Endothelial cell of hepatic sinusoid (primary cell): ENCODE data around the gene DIRAS2.

Source experiments
- in situ Hi-C: cut with HindIII; loops from 2 replicates; pipeline ENCODE4 v1.10.0; 2017; ENCODE audit warnings: low sequenced_read_pairs

DIRAS2 gene

GRCh38 chr9:90613502-90613901 lies 29.1 kb downstream of the DIRAS2 start:
- in situ Hi-C loops = no loop called here

GRCh38 chr9:90612957-90613356 lies 29.7 kb downstream of the DIRAS2 start:
- in situ Hi-C loops = no loop called here

- in situ Hi-C loops = no loop called here
These were observed 31.1 kb downstream of the DIRAS2 start for GRCh38 chr9:90611568-90611967.

GRCh38 chr9:90611121-90611520 lies 31.5 kb downstream of the DIRAS2 start:
- in situ Hi-C loops = no loop called here

- in situ Hi-C loops = no loop called here
These were observed 34.7 kb downstream of the DIRAS2 start for GRCh38 chr9:90607701-90608516.

GRCh38 chr9:90600029-90600428 lies 42.6 kb downstream of the DIRAS2 start:
- in situ Hi-C loops = no loop called here

- in situ Hi-C loops = loop anchor here (5.0 kb wide), 1 partner anchor 79 kb away; no protein-coding TSS in a partner anchor
These were observed 44.4 kb downstream of the DIRAS2 start for GRCh38 chr9:90598191-90598590.

GRCh38 chr9:90593646-90594045 lies 49.0 kb downstream of the DIRAS2 start:
- in situ Hi-C loops = no loop called here

GRCh38 chr9:90580576-90580975 lies 62.0 kb downstream of the DIRAS2 start:
- in situ Hi-C loops = no loop called here

GRCh38 chr9:90579181-90579580 lies 63.4 kb downstream of the DIRAS2 start:
- in situ Hi-C loops = no loop called here

- in situ Hi-C loops = no loop called here
These were observed 64.4 kb downstream of the DIRAS2 start for GRCh38 chr9:90578126-90578815.

- in situ Hi-C loops = no loop called here
These were observed 73.1 kb downstream of the DIRAS2 start for GRCh38 chr9:90569511-90569910.

GRCh38 chr9:90568667-90569066 lies 74.0 kb downstream of the DIRAS2 start:
- in situ Hi-C loops = no loop called here

- in situ Hi-C loops = no loop called here
These were observed 80.4 kb downstream of the DIRAS2 start for GRCh38 chr9:90562229-90562628.
